Activated T-helper 17 cell treated with anti-CD3 and anti-CD28 coated beads, Interleukin-2, amount 50 U/mL, for 72 hours (primary cell): Measurements from ENCODE around the gene CDS1. TPM values are rescaled to one million over a fixed set of nuclear protein-coding genes. Genes with fewer than 3 reads are reported as not detected.
"Not testable (repeated sequence)": the region's sequence is repeated elsewhere in the genome, so short reads cannot be mapped to it uniquely, and the experiment has no call there.

Experiments used
- ATAC-seq: fragments of 150-1000 bp; cut with Tn5 transposase; replicated peaks from 2 replicates; pipeline ENCODE4 v1.10.0; 2021; ENCODE audit warnings: mild to moderate bottlenecking, moderate library complexity
- H3K27ac Mint-ChIP-seq: one replicate; pipeline ENCODE4 v1.8.0; 2022; ENCODE audit warnings: mixed read lengths
- H3K27me3 Mint-ChIP-seq: one replicate; pipeline ENCODE4 v1.8.0; 2022; ENCODE audit warnings: mixed read lengths
- H3K36me3 Mint-ChIP-seq: one replicate; pipeline ENCODE4 v1.8.0; 2022; ENCODE audit warnings: low read depth, mild to moderate bottlenecking, mixed read lengths
- H3K4me1 Mint-ChIP-seq: one replicate; pipeline ENCODE4 v1.8.0; 2022; ENCODE audit warnings: mixed read lengths
- H3K4me3 Mint-ChIP-seq: one replicate; pipeline ENCODE4 v1.8.0; 2022; ENCODE audit warnings: mild to moderate bottlenecking, mixed read lengths
- H3K9me3 Mint-ChIP-seq: one replicate; pipeline ENCODE4 v1.8.0; 2022; ENCODE audit warnings: mixed read lengths
- total RNA-seq, 2 donors: library from RNA; stranded (reverse); gene quantifications; one replicate each; pipeline ENCODE4 v1.2.3, GENCODE V29; 2022

CDS1 gene
- under 1 TPM; 0.15 to 0.16 TPM for total RNA-seq

GRCh38 chr4:84582988-84583875 is at the start of gene CDS1:
Gene CDS1 (plus strand): TSS chr4:84583127. CDS start chr4:84583402, 275 bp downstream.
- Mint-ChIP-seq H3K9me3 (no peaks in the 10 kb centered on the region), H3K27ac (peak within 1 kb of the TSS; percentile 13), H3K4me1 (peaks cover 13% of the 10 kb centered on the region), H3K27me3 (peaks cover 33% of the 10 kb centered on the region), H3K4me3 (peak within 1 kb of the TSS; percentile 79), H3K36me3 (no peaks in the 10 kb centered on the region)
- ATAC-seq: peak; percentile 66

DNA sequence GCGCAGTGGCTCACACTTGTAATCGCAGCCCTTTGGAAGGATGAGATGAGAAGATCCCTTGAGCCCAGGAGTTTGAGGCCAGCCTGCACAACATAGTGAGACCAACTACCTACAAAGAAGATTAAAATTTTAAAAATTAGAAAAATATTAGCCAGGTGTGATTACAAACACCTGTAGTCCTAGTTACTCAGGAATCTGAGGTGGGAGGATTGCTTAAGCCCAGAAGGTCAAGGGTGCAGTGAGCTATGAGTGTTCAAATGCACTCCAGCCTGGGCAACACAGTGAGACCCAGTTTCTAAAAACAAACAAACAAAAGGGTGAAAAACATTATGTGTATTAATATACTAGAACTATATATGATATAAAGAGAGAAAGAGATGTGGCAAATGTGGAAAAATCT is 47.0 kb upstream of the CDS1 start:
- Mint-ChIP-seq H3K4me3 (no peak overlapping the region), H3K36me3 (no peaks in the 10 kb centered on the region), H3K27ac (no peak overlapping the region), H3K9me3 (no peaks in the 10 kb centered on the region), H3K4me1 (no peaks in the 10 kb centered on the region), H3K27me3 (peaks cover 10% of the 10 kb centered on the region)
- ATAC-seq: no peak

DNA sequence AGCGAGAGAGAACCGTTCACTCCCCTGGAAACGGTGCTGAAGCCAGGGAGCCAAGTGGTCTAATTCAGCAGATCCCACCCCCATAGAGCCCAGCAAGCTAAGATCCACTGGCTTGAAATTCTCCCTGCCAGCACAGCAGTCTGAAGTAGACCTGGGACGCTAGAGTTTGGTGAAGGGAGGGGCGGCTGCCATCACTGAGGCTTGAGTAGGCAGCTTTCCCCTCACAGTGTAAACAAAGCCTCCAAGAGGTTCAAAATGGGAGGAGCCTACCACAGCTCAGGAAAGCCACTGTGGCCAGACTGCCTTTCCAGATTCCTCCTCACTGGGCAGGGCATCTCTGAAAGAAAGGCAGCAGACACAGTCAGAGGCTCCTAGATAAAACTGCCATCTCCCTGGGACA is 37.8 kb upstream of the CDS1 start:
- ATAC-seq: no peak
- H3K9me3 Mint-ChIP-seq: no peaks in the 10 kb centered on the region
- H3K27me3 Mint-ChIP-seq: peaks cover 27% of the 10 kb centered on the region
- H3K36me3 Mint-ChIP-seq: no peaks in the 10 kb centered on the region
- no peaks in the 10 kb centered on the region for H3K4me1 Mint-ChIP-seq
- no peak overlapping the region for H3K27ac Mint-ChIP-seq
- H3K4me3 Mint-ChIP-seq: no peak overlapping the region

DNA sequence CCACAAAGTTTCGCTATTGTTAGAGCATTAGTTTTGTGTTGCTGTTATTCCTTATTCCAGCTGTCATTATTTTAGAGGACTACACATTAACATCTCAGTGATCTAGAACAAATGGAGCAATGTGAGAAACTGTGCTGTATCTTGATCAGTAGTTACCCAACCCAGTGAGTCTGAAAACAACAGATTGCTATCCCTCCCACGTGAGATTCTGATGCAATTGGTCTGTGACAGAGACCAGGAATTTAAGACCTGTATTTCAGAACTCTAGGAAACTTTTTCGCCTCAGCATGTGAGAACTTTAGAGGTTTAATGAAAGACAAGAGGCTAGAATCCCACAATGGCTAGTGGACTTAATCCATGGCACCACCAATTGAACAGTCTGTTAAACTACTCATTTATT is 35.7 kb upstream of the CDS1 start:
- Mint-ChIP-seq H3K9me3 (no peaks in the 10 kb centered on the region), H3K4me3 (no peak overlapping the region), H3K4me1 (no peaks in the 10 kb centered on the region), H3K27me3 (peaks cover 27% of the 10 kb centered on the region), H3K36me3 (no peaks in the 10 kb centered on the region), H3K27ac (no peak overlapping the region)
- ATAC-seq: no peak

- H3K4me1 Mint-ChIP-seq, H3K27ac Mint-ChIP-seq, ATAC-seq, H3K9me3 Mint-ChIP-seq, H3K36me3 Mint-ChIP-seq, H3K4me3 Mint-ChIP-seq: not testable (repeated sequence)
- H3K27me3 Mint-ChIP-seq: peaks cover 23% of the 10 kb centered on the region
These were observed 33.7 kb upstream of the CDS1 start for GRCh38 chr4:84549191-84549590.

- no peaks in the 10 kb centered on the region for H3K9me3 Mint-ChIP-seq
- H3K27ac Mint-ChIP-seq: no peak overlapping the region
- H3K27me3 Mint-ChIP-seq: peaks cover 28% of the 10 kb centered on the region
- H3K4me1 Mint-ChIP-seq: no peaks in the 10 kb centered on the region
- no peak for ATAC-seq
- H3K4me3 Mint-ChIP-seq: no peak overlapping the region
- H3K36me3 Mint-ChIP-seq: no peaks in the 10 kb centered on the region
These were observed 20.8 kb upstream of the CDS1 start for GRCh38 chr4:84562156-84562555.

- Mint-ChIP-seq H3K27me3 (peaks cover 33% of the 10 kb centered on the region), H3K9me3 (no peaks in the 10 kb centered on the region), H3K27ac (no peak overlapping the region), H3K4me3 (no peak overlapping the region), H3K4me1 (no peaks in the 10 kb centered on the region), H3K36me3 (no peaks in the 10 kb centered on the region)
- no peak for ATAC-seq
These were observed 19.9 kb upstream of the CDS1 start for GRCh38 chr4:84563002-84563401.

DNA sequence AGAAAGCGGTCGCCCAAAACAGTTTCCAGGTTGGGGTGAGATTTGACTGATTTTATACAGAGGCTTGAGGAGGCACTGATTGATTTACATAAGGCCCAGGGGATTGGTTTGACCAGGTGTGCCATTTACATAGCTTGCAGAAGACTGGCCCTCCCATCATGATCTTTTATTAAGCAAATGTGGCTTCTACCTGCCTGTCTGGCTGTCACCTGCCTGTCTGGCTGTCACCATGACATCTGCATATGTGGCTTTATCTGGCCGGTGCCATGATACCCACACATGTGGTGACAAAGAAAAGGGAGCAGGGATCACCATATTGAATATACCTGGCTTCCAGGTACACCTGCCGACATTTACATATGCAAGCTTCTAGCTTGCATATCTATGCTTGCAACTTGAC is 17.0 kb upstream of the CDS1 start:
- ATAC-seq: no peak
- Mint-ChIP-seq H3K27me3 (peaks cover 36% of the 10 kb centered on the region), H3K9me3 (no peaks in the 10 kb centered on the region), H3K4me3 (no peak overlapping the region), H3K36me3 (no peaks in the 10 kb centered on the region), H3K4me1 (no peaks in the 10 kb centered on the region), H3K27ac (no peak overlapping the region)

DNA sequence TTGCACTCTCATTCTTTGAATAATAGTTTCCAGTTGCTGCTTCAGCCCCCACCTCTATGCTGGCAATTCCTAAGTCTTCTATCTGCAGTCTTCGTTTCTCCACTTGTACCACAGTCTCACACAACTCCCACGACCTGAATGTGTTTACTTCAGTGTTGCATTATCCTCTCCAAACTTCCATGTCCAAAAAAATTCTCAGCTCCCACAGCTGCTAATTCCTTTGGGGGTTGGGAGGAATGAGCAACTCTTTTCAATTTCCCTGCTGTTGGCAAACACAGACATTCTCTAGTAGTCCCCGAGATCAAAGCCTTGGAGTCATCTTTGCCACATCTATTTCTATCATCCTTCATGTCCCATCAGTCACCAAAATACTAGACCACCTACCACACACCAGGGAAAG is 14.4 kb upstream of the CDS1 start:
- Mint-ChIP-seq H3K9me3 (no peaks in the 10 kb centered on the region), H3K27me3 (peaks cover 36% of the 10 kb centered on the region), H3K4me3 (no peak overlapping the region), H3K4me1 (no peaks in the 10 kb centered on the region), H3K36me3 (no peaks in the 10 kb centered on the region), H3K27ac (no peak overlapping the region)
- ATAC-seq: no peak

GRCh38 chr4:84569009-84569408 is 13.9 kb upstream of the CDS1 start:
- no peak overlapping the region for H3K4me3 Mint-ChIP-seq
- ATAC-seq: no peak

GRCh38 chr4:84573385-84574068 is 9.4 kb upstream of the CDS1 start:
- H3K4me3 Mint-ChIP-seq: no peak overlapping the region
- H3K27ac Mint-ChIP-seq: no peak overlapping the region
- no peaks in the 10 kb centered on the region for H3K36me3 Mint-ChIP-seq
- ATAC-seq: peak; percentile 84
- peaks cover 3% of the 10 kb centered on the region for H3K4me1 Mint-ChIP-seq
- peaks cover 23% of the 10 kb centered on the region for H3K27me3 Mint-ChIP-seq
- no peaks in the 10 kb centered on the region for H3K9me3 Mint-ChIP-seq

More at GRCh38 chr4:84569009-84569408, 13.9 kb upstream of the CDS1 start:
- Mint-ChIP-seq H3K4me1 (peaks cover under 1% of the 10 kb centered on the region), H3K27ac (no peak overlapping the region), H3K27me3 (peaks cover 37% of the 10 kb centered on the region), H3K36me3 (no peaks in the 10 kb centered on the region), H3K9me3 (no peaks in the 10 kb centered on the region)

GRCh38 chr4:84574069-84574720 is 8.7 kb upstream of the CDS1 start:
- H3K27ac Mint-ChIP-seq: no peak overlapping the region
- H3K9me3 Mint-ChIP-seq: no peaks in the 10 kb centered on the region
- no peaks in the 10 kb centered on the region for H3K36me3 Mint-ChIP-seq
- ATAC-seq: no peak
- H3K4me3 Mint-ChIP-seq: no peak overlapping the region
- H3K4me1 Mint-ChIP-seq: peaks cover 3% of the 10 kb centered on the region
- H3K27me3 Mint-ChIP-seq: peaks cover 17% of the 10 kb centered on the region

DNA sequence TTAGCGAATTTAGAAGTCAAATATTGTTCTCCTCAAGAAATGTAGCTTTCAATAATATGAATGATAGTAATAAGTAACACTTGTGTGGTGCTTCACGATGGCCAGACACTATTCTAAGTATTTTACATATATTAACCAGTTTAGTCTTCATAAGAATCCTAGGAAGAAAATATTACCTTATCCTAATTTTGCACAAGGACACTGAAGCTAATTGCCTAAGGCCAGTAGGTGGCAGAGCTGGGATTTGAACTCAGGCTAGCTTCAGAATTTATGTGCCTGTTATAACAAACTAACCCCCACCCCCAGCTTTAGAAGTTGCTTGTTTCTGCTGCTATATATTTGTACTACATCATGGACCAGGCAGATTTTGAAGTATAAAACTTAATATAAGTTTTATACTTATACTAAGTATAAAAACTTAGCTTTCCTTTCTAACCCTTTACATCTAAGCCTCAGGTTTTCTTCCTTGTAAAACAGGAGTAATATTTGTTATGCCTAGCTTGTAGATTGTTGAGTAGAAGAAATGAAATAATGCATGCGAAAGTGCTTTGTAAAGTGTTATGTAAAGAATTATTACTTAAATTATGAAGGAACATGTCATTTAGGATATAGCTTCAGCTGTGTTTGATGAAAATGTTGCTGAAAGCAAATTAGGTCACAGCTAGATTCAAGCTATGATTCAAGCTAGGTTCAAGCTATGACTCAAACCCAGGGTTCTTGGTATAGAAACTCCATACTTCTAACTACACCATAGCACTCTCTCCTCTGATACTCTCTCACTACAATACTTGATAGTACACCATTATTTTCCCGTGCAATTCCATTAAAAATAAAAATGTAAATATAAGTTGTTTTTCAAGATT is 4.2 kb upstream of the CDS1 start:
- peaks cover 14% of the 10 kb centered on the region for H3K27me3 Mint-ChIP-seq
- H3K4me3 Mint-ChIP-seq: no peak overlapping the region
- no peak overlapping the region for H3K27ac Mint-ChIP-seq
- peaks cover 10% of the 10 kb centered on the region for H3K4me1 Mint-ChIP-seq
- peak; percentile 58 for ATAC-seq
- no peaks in the 10 kb centered on the region for H3K9me3 Mint-ChIP-seq
- H3K36me3 Mint-ChIP-seq: no peaks in the 10 kb centered on the region

DNA sequence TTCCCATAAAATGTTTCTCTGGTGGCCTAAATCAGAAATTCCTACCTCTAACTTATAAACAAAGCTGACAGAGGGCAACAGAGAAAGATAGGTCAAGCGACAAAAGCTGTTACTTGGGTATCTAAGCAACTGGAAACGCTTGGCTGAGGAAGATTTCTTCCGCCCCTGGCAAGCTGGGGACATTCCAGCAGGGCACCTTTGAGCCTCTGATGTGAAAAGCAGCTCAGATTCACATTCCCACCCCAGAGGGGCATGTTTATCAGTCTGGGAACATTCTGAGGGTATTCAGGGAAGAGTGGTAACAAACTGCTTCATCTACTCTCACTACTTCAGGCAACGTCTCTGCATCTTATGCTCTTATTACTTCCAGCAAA is 3.5 kb upstream of the CDS1 start:
- peaks cover 20% of the 10 kb centered on the region for H3K27me3 Mint-ChIP-seq
- ATAC-seq: no peak
- peaks cover 12% of the 10 kb centered on the region for H3K4me1 Mint-ChIP-seq
- H3K27ac Mint-ChIP-seq: no peak overlapping the region
- no peak overlapping the region for H3K4me3 Mint-ChIP-seq
- H3K9me3 Mint-ChIP-seq: no peaks in the 10 kb centered on the region
- no peaks in the 10 kb centered on the region for H3K36me3 Mint-ChIP-seq
